SK-N-SH treated with all-trans-retinoic acid at 6 μM for 48 hours (cell line): ENCODE measurements around the gene RNF213.

Source experiments
- ATAC-seq: fragments of 200-7000 bp; cut with Tn5 transposase; 3 replicates; pipeline ENCODE4 v1.9.1; 2020; ENCODE audit warnings: mild to moderate bottlenecking, moderate library complexity
- ARNTL ChIP-seq: fragments of 450-650 bp; formaldehyde crosslinking; IDR thresholded peaks from 2 replicates; pipeline ENCODE4 v1.5.0; 2020; ENCODE audit warnings: low read depth, mild to moderate bottlenecking, moderate library complexity, borderline replicate concordance
- BACH2 ChIP-seq: fragments of 250-450 bp; sonication (Bioruptor Pico); IDR thresholded peaks from 2 replicates; pipeline ENCODE4 v1.9.0; 2021; ENCODE audit warnings: mild to moderate bottlenecking, borderline replicate concordance
- CSDC2 ChIP-seq: fragments of 250-450 bp; sonication (Bioruptor Pico); IDR thresholded peaks from 2 replicates; pipeline ENCODE4 v1.5.0; 2020; ENCODE audit warnings: mild to moderate bottlenecking, moderate library complexity
- ESRRG ChIP-seq: fragments of 250-450 bp; sonication (Bioruptor Pico); IDR thresholded peaks from 2 replicates; pipeline ENCODE4 v1.6.1; 2021; ENCODE audit warnings: mild to moderate bottlenecking
- GLIS3 ChIP-seq: fragments of 250-450 bp; sonication (Bioruptor Pico); IDR thresholded peaks from 2 replicates; pipeline ENCODE4 v1.5.0; 2020; ENCODE audit warnings: mild to moderate bottlenecking, moderate library complexity
- ISL1 ChIP-seq: fragments of 250-450 bp; sonication (Bioruptor Pico); IDR thresholded peaks from 2 replicates; pipeline ENCODE4 v2.1.2; 2022; ENCODE audit warnings: mild to moderate bottlenecking, moderate library complexity
- PPARA ChIP-seq: fragments of 250-450 bp; sonication (Bioruptor Pico); IDR thresholded peaks from 2 replicates; pipeline ENCODE4 v1.5.0; 2020; ENCODE audit warnings: mild to moderate bottlenecking, borderline replicate concordance
- SNAI2 ChIP-seq: fragments of 250-450 bp; sonication (Bioruptor Pico); IDR thresholded peaks from 2 replicates; pipeline ENCODE4 v1.5.0; 2020; ENCODE audit warnings: mild to moderate bottlenecking, moderate library complexity
- TSHZ2 ChIP-seq: fragments of 250-450 bp; sonication (Bioruptor Pico); IDR thresholded peaks from 2 replicates; pipeline ENCODE4 v1.5.0; 2020; ENCODE audit warnings: mild to moderate bottlenecking, moderate library complexity
- ZFP3 ChIP-seq: fragments of 250-450 bp; sonication (Bioruptor Pico); IDR thresholded peaks from 2 replicates; pipeline ENCODE4 v1.5.0; 2020; ENCODE audit warnings: mild to moderate bottlenecking, moderate library complexity
- ZNF70 ChIP-seq: fragments of 450-650 bp; formaldehyde crosslinking; IDR thresholded peaks from 2 replicates; pipeline ENCODE4 v1.5.0; 2020; ENCODE audit warnings: mild to moderate bottlenecking, moderate library complexity
- TF ChIP-seq, protein P1 (sequence below): fragments of 250-450 bp; sonication (Bioruptor Pico); IDR thresholded peaks from 2 replicates; pipeline ENCODE4 v1.5.1; 2020; ENCODE audit warnings: low read depth, mild to moderate bottlenecking, moderate library complexity
- TF ChIP-seq, protein P2 (sequence below): fragments of 250-450 bp; sonication (Bioruptor Pico); IDR thresholded peaks from 2 replicates; pipeline ENCODE4 v1.8.0; 2021; ENCODE audit warnings: low read depth, mild to moderate bottlenecking, moderate library complexity, borderline replicate concordance
- TF ChIP-seq, protein P3 (sequence below): fragments of 250-450 bp; sonication (Bioruptor Pico); IDR thresholded peaks from 2 replicates; pipeline ENCODE4 v1.8.0; 2020; ENCODE audit warnings: mild to moderate bottlenecking, moderate library complexity, borderline replicate concordance

The RNF213 gene

DNA sequence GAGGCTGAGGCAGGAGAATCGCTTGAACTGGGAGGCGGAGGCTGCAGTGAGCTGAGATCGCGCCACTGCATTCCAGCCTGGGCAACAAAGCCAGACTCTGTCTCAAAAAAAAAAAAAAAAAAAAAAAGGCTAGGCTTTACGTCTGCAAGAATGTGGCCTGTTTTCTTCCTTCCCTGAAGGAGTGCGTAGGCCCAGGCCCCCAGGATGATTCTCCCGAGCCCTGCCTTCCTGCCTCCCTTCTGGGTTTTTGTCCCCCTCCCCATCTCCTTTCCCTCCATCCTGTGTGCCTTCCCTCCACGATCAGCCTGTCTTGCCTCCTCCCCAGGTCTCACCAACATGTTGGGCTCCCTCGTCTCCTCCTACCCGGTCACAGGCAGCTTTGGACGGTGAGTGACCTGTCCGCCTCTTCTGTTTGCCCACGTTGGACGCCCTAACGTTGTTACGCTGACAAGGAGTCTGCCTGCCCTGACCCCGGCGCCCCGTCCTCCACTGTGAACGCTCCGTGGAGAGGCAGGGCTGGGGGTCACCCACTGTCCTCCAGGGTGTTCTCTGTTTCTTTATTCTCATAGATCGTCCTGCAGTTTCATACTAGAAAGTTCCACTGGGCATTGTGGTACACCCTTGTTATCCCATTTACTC lies 15.7 kb upstream of the RNF213 start:
- TF ChIP-seq SNAI2 = no peak
- TF ChIP-seq ZNF70 (CRISPR knock-in tag) = no peak
- TF ChIP-seq, protein P1, sequence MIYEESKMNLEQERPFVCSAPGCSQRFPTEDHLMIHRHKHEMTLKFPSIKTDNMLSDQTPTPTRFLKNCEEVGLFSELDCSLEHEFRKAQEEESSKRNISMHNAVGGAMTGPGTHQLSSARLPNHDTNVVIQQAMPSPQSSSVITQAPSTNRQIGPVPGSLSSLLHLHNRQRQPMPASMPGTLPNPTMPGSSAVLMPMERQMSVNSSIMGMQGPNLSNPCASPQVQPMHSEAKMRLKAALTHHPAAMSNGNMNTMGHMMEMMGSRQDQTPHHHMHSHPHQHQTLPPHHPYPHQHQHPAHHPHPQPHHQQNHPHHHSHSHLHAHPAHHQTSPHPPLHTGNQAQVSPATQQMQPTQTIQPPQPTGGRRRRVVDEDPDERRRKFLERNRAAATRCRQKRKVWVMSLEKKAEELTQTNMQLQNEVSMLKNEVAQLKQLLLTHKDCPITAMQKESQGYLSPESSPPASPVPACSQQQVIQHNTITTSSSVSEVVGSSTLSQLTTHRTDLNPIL (CRISPR knock-in tag) = no peak
- TF ChIP-seq ISL1 (CRISPR knock-in tag) = no peak
- no peak for TF ChIP-seq PPARA (CRISPR knock-in tag)
- TF ChIP-seq, all 23 proteins: peak for 0
- no peak for ATAC-seq

DNA sequence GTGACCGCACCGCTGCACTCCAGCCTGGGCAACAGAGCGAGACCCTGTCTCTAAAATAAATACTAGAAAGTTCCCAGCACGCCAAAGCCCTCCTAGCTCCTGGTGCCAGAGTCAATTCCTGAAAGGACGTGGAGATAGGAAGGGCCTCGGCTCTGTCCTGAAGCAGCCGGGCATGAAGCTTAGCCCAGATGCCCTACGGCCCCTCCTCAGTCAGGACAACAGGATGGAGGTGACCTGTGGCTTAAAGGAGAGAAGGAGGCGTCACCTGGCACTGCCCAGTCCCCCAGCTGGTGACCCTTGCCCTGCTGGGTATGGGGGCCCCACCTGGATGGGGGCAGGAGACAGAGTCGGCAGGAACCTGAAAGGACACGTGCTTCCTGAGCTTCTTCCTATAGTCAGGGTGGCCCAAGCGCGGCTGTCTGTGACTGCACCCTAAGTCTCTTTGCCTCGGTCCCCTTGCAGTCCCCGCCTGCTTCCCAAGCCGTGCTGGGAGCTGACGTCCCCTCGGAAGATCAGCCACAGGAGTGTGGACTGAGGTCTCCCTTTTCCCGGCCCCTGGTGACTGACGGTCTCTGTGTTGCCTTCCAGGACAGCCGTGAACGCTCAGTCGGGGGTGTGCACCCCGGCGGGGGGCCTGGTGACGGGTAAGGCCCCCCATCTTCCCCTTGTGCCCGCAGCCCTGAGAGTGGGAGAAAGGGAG lies 14.9 kb upstream of the RNF213 start:
- ATAC-seq = no peak

GRCh38 chr17:80246266-80246681 lies 14.4 kb upstream of the RNF213 start:
- TF ChIP-seq TSHZ2 = no peak
- TF ChIP-seq, protein P2, sequence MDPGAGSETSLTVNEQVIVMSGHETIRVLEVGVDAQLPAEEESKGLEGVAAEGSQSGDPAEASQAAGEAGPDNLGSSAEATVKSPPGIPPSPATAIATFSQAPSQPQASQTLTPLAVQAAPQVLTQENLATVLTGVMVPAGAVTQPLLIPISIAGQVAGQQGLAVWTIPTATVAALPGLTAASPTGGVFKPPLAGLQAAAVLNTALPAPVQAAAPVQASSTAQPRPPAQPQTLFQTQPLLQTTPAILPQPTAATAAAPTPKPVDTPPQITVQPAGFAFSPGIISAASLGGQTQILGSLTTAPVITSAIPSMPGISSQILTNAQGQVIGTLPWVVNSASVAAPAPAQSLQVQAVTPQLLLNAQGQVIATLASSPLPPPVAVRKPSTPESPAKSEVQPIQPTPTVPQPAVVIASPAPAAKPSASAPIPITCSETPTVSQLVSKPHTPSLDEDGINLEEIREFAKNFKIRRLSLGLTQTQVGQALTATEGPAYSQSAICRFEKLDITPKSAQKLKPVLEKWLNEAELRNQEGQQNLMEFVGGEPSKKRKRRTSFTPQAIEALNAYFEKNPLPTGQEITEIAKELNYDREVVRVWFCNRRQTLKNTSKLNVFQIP (CRISPR knock-in tag) = no peak
- TF ChIP-seq, protein P1 (CRISPR knock-in tag) = no peak
- TF ChIP-seq ESRRG (CRISPR knock-in tag) = no peak
- no peak for TF ChIP-seq GLIS3
- TF ChIP-seq, all 23 proteins: peak for 0
- no peak for ATAC-seq

More for the DNA sequence above, 14.9 kb upstream of the RNF213 start:
- TF ChIP-seq TSHZ2 = no peak
- no peak for TF ChIP-seq ARNTL
- TF ChIP-seq SNAI2 = no peak
- TF ChIP-seq, protein P1 (CRISPR knock-in tag) = no peak
- TF ChIP-seq CSDC2 (CRISPR knock-in tag) = no peak
- no peak for TF ChIP-seq ISL1 (CRISPR knock-in tag)
- TF ChIP-seq, protein P3, sequence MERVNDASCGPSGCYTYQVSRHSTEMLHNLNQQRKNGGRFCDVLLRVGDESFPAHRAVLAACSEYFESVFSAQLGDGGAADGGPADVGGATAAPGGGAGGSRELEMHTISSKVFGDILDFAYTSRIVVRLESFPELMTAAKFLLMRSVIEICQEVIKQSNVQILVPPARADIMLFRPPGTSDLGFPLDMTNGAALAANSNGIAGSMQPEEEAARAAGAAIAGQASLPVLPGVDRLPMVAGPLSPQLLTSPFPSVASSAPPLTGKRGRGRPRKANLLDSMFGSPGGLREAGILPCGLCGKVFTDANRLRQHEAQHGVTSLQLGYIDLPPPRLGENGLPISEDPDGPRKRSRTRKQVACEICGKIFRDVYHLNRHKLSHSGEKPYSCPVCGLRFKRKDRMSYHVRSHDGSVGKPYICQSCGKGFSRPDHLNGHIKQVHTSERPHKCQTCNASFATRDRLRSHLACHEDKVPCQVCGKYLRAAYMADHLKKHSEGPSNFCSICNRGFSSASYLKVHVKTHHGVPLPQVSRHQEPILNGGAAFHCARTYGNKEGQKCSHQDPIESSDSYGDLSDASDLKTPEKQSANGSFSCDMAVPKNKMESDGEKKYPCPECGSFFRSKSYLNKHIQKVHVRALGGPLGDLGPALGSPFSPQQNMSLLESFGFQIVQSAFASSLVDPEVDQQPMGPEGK (CRISPR knock-in tag) = no peak
- no peak for TF ChIP-seq BACH2
- TF ChIP-seq PPARA (CRISPR knock-in tag) = no peak
- TF ChIP-seq ZFP3 (CRISPR knock-in tag) = no peak
